Vagina (tissue), 2 donors: ENCODE measurements around the gene TMEM54. TPM values are rescaled to one million over a fixed set of nuclear protein-coding genes. Genes with fewer than 3 reads are reported as not detected.

Source experiments
- DNase-seq, 2 donors: peaks; one replicate each; pipeline ENCODE4 v3.0.0-alpha.2; 2017; ENCODE audit errors: extremely low spot score in 2 of 2
- H3K27ac ChIP-seq: fragments of 200-600 bp; sonication (generic); one replicate; pipeline ENCODE4 v1.5.1; 2019
- H3K27me3 ChIP-seq: fragments of 200-600 bp; sonication (generic); one replicate; pipeline ENCODE4 v1.5.1; 2019
- H3K36me3 ChIP-seq, 2 donors: fragments of 200-600 bp; sonication (generic); one replicate each; pipeline ENCODE4 v1.5.1; 2017 to 2019
- H3K4me1 ChIP-seq: fragments of 200-600 bp; sonication (generic); one replicate; pipeline ENCODE4 v1.5.1; 2019
- H3K4me3 ChIP-seq, 2 donors: fragments of 200-600 bp; sonication (generic); 1 replicate in 1 of 2; 2 replicates in 1 of 2; pipeline ENCODE4 v1.5.1; 2016 to 2019
- H3K9me3 ChIP-seq: fragments of 200-600 bp; sonication (generic); one replicate; pipeline ENCODE4 v1.5.1; 2019
- POLR2A ChIP-seq, 2 donors: fragments of 450-650 bp; IDR thresholded peaks; one replicate each; pipeline ENCODE4 v1.6.1; 2017; ENCODE audit warnings: antibody characterized with exemption in 2 of 2, mild to moderate bottlenecking in 2 of 2, moderate library complexity in 2 of 2
- POLR2AphosphoS5 ChIP-seq, 2 donors: sonication (generic); formaldehyde crosslinking; IDR thresholded peaks; one replicate each; pipeline ENCODE4 v1.9.0; 2017; ENCODE audit warnings: antibody characterized with exemption in 2 of 2, mild to moderate bottlenecking in 2 of 2, low read depth in 1 of 2; ENCODE audit not compliant: insufficient read depth in 1 of 2
- intact Hi-C: fragments of 100-400 bp; cut with DNase I; formaldehyde crosslinking; loops from one replicate; pipeline ENCODE4 v1.15.1; 2023
- total RNA-seq: library from RNA; depleted of rRNA; stranded (reverse); fragments of >200 nt; gene quantifications from one replicate; pipeline ENCODE4 v1.2.3, GENCODE V29; 2016
- TF ChIP-seq, protein P1 (sequence below), 3 experiments: fragments of 450-650 bp in 2 of 3; fragments of 200-600 bp in 1 of 3; sonication (generic) in 1 of 3; IDR thresholded peaks; one replicate each; pipeline ENCODE4 v1.5.1; 2017 to 2019; ENCODE audit warnings: antibody characterized with exemption in 3 of 3, mild to moderate bottlenecking in 2 of 3, moderate library complexity in 2 of 3

Gene TMEM54
- total RNA-seq, 1 donor from 2014 or later: 36.1 TPM

- Histone ChIP-seq H3K4me1 (peaks cover 12% of the 10 kb centered on the region), H3K27me3 (peaks cover 8% of the 10 kb centered on the region)
Measured at GRCh38 chr1:32884032-32884372, 17.2 kb downstream of the TMEM54 start.

DNA sequence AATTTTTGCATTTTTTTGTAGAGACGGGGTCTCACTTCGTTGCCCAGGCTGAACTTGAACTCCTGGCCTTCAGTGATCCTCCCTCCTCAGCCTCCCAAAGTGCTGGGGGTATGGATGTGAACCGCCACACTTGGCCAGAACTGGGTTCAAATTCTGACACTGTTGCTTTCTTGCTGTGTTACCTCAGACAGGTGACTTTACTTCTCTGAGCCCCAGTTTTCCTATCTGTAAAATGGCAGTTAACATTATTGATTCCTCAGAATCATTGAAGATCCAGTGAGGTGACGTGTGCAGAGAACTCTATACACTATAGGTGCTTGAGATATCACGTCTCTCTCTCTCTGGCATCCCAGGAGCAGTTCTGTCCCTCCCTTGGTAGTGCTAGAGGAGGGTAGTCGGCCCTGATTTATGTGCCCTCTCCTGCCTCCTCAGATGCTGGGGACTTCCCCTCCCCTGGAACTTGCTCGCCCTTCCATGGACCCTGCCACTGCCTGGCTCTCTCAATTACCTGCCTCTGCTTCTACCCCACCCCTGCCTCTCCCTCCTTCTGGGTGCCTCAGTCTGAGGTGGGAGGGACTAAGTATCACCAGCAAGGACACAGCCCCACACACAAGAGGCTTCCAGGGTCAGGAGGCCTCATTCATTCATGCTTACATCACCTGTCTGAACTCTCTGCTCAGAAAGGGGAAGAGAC is 17.7 kb downstream of the TMEM54 start:
- peaks cover 8% of the 10 kb centered on the region for H3K27me3 ChIP-seq

More at GRCh38 chr1:32884032-32884372, 17.2 kb downstream of the TMEM54 start:
- Histone ChIP-seq H3K36me3 (no peaks in the 10 kb centered on the region), H3K9me3 (no peaks in the 10 kb centered on the region), H3K4me3 (no peak overlapping the region), H3K27ac (no peak overlapping the region)
- no peak for DNase-seq
- intact Hi-C loops: no loop called here
- TF ChIP-seq POLR2A (IDR thresholded peaks at IDR 0.05) (no peak), POLR2AphosphoS5 (IDR thresholded peaks at IDR 0.05; ENCODE audit: insufficient read depth in 1 of 2, low read depth in 1 of 2) (no peak)
- TF ChIP-seq, protein P1, sequence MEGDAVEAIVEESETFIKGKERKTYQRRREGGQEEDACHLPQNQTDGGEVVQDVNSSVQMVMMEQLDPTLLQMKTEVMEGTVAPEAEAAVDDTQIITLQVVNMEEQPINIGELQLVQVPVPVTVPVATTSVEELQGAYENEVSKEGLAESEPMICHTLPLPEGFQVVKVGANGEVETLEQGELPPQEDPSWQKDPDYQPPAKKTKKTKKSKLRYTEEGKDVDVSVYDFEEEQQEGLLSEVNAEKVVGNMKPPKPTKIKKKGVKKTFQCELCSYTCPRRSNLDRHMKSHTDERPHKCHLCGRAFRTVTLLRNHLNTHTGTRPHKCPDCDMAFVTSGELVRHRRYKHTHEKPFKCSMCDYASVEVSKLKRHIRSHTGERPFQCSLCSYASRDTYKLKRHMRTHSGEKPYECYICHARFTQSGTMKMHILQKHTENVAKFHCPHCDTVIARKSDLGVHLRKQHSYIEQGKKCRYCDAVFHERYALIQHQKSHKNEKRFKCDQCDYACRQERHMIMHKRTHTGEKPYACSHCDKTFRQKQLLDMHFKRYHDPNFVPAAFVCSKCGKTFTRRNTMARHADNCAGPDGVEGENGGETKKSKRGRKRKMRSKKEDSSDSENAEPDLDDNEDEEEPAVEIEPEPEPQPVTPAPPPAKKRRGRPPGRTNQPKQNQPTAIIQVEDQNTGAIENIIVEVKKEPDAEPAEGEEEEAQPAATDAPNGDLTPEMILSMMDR (IDR thresholded peaks at IDR 0.05): no peak

DNA sequence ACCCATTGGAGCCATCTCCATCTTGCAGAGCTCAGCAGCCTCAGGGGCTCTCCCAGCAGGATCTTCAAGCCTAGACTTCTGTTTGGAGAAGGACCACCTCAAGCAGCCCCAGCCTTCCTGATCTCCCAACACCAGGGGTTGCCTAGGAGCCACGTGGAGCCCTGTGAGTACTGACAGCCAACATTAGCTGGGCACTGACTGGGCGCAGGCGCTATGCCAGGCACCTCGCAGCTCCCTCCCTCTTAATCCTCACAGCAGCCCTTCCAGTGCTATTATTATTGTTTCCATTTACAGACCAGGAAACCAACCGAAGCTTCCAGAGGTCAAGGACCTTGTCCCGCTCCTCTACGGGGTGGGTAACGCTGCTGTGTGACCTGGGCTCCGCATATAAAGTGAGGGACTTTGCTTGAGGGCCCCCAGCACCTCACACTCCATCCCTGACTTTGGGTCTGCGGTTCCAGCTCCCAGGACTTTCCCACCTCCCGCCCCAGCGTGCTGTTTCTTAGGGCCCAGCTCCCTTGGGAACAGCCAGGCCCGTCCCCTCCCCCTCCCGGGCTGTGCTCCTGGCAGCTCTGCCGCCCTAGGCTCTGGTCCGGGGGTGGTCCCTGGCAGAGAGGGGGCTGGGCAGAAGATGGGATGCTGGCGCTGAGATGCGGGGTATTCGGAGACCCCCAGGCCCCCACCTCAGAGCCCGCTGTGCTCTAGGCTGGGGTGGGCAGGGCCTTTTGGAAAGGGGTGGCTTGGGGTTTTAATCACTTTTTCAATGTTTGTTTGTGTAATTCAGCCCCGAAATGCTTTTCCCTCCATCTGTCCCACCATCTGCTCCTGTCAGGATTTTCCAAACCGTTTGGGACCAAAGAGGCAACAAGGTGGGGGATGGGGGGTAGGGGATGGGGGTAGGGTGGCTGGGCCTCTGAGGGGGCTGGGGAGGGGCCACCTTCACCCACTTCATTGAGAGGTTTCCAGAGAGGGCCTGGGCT is 19.0 kb downstream of the TMEM54 start:
- Histone ChIP-seq H3K9me3 (no peaks in the 10 kb centered on the region), H3K27ac (no peak overlapping the region), H3K36me3 (no peaks in the 10 kb centered on the region), H3K27me3 (peaks cover 8% of the 10 kb centered on the region), H3K4me3 (no peak overlapping the region), H3K4me1 (peaks cover 16% of the 10 kb centered on the region)
- TF ChIP-seq POLR2AphosphoS5 (IDR thresholded peaks at IDR 0.05; ENCODE audit: insufficient read depth in 1 of 2, low read depth in 1 of 2) (no peak), POLR2A (IDR thresholded peaks at IDR 0.05) (no peak)
- TF ChIP-seq, protein P1 (IDR thresholded peaks at IDR 0.05): no peak
- intact Hi-C loops: no loop called here
- DNase-seq: no peak

More for the DNA sequence above, 17.7 kb downstream of the TMEM54 start:
- TF ChIP-seq POLR2AphosphoS5 (IDR thresholded peaks at IDR 0.05; ENCODE audit: insufficient read depth in 1 of 2, low read depth in 1 of 2) (no peak), POLR2A (IDR thresholded peaks at IDR 0.05) (no peak)
- TF ChIP-seq, protein P1 (IDR thresholded peaks at IDR 0.05): no peak
- intact Hi-C loops: no loop called here
- no peak for DNase-seq
- Histone ChIP-seq H3K4me3 (no peak overlapping the region), H3K9me3 (no peaks in the 10 kb centered on the region), H3K27ac (no peak overlapping the region), H3K4me1 (peaks cover 12% of the 10 kb centered on the region), H3K36me3 (no peaks in the 10 kb centered on the region)

DNA sequence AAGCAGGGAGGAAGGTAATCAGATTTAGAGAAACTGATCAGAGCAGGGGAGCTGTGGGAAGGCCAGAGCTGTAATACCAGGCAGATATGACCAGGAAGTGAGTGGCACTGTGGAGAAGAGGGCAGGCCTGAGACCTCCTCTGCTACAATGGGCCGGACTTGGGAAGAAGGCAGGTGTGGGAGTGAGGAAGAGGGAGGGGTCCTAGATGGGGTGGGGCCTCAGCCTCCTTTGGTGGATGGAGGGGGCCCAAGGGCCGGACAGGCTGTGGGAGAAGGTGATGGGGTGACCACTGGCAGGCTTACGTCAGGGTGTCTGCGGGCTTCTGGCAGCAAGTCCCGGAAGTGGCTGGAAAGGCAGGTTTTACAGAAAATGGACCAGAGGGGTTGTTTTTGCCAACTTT is 19.9 kb downstream of the TMEM54 start:
- Histone ChIP-seq H3K36me3 (no peaks in the 10 kb centered on the region), H3K27ac (no peak overlapping the region), H3K4me1 (peaks cover 12% of the 10 kb centered on the region), H3K9me3 (no peaks in the 10 kb centered on the region), H3K4me3 (no peak overlapping the region), H3K27me3 (peaks cover 5% of the 10 kb centered on the region)
- DNase-seq: no peak
- TF ChIP-seq POLR2A (IDR thresholded peaks at IDR 0.05) (no peak), POLR2AphosphoS5 (IDR thresholded peaks at IDR 0.05; ENCODE audit: insufficient read depth in 1 of 2, low read depth in 1 of 2) (no peak)
- TF ChIP-seq, protein P1 (IDR thresholded peaks at IDR 0.05): no peak
- intact Hi-C loops: no loop called here
